Stimulated activated naive CD8-positive, alpha-beta T cell treated with anti-CD3 and anti-CD28 coated beads, Interleukin-15, amount 100 ng/mL, for 72 hours (primary cell): Measurements from ENCODE around the gene ZNF609.

ENCODE experiments used
- ATAC-seq: fragments of 150-1000 bp; cut with Tn5 transposase; 2 replicates; pipeline ENCODE4 v1.10.0; 2021; ENCODE audit warnings: mild to moderate bottlenecking, moderate library complexity
- DNase-seq, 2 donors: peaks; one replicate each; pipeline ENCODE4 v3.0.0; 2021 to 2022
- H3K27ac Mint-ChIP-seq, 2 donors: one replicate each; pipeline ENCODE4 v1.8.0; 2022; ENCODE audit warnings: mild to moderate bottlenecking in 2 of 2, mixed read lengths in 2 of 2, moderate library complexity in 2 of 2
- H3K27me3 Mint-ChIP-seq: one replicate; pipeline ENCODE4 v1.8.0; 2022; ENCODE audit warnings: mixed read lengths
- H3K4me1 Mint-ChIP-seq: one replicate; pipeline ENCODE4 v1.8.0; 2022; ENCODE audit warnings: mild to moderate bottlenecking, mixed read lengths
- H3K4me3 Mint-ChIP-seq, 2 donors: one replicate each; pipeline ENCODE4 v1.8.0; 2022; ENCODE audit warnings: mild to moderate bottlenecking in 2 of 2, mixed read lengths in 2 of 2, moderate library complexity in 1 of 2
- H3K9me3 Mint-ChIP-seq, 2 donors: one replicate each; pipeline ENCODE4 v1.8.0; 2022; ENCODE audit warnings: mixed read lengths in 2 of 2

ZNF609 gene, protein sequence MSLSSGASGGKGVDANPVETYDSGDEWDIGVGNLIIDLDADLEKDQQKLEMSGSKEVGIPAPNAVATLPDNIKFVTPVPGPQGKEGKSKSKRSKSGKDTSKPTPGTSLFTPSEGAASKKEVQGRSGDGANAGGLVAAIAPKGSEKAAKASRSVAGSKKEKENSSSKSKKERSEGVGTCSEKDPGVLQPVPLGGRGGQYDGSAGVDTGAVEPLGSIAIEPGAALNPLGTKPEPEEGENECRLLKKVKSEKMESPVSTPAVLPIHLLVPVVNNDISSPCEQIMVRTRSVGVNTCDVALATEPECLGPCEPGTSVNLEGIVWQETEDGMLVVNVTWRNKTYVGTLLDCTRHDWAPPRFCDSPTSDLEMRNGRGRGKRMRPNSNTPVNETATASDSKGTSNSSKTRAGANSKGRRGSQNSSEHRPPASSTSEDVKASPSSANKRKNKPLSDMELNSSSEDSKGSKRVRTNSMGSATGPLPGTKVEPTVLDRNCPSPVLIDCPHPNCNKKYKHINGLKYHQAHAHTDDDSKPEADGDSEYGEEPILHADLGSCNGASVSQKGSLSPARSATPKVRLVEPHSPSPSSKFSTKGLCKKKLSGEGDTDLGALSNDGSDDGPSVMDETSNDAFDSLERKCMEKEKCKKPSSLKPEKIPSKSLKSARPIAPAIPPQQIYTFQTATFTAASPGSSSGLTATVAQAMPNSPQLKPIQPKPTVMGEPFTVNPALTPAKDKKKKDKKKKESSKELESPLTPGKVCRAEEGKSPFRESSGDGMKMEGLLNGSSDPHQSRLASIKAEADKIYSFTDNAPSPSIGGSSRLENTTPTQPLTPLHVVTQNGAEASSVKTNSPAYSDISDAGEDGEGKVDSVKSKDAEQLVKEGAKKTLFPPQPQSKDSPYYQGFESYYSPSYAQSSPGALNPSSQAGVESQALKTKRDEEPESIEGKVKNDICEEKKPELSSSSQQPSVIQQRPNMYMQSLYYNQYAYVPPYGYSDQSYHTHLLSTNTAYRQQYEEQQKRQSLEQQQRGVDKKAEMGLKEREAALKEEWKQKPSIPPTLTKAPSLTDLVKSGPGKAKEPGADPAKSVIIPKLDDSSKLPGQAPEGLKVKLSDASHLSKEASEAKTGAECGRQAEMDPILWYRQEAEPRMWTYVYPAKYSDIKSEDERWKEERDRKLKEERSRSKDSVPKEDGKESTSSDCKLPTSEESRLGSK (N-terminal part only)

DNA sequence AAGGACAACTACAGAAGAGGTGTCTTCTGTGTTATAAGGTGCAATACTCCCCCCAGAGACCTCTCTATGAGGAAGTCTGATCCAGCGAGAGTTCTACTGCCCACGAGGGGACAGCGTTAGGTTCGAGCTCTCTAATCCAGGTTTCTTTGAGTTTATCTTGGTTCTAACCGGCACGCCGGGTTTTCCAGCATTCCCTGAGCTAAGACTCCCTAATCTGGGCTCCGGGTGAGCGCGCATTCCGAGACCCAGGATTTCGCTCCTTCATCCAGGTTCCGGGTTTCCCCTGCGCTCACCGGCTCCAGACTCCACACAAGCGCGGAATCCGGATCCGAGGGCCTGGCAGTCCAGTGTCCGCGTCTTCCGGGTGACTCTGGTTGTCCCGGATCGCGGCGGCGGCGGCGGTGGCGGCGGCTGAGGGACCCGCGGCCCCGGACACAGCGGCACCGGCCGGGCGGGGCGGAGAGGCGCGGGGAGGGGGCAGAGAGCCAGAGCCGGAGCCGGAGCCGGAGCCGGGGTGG lies at the start of gene ZNF609:
Gene ZNF609, plus strand, starts transcription at position 373 of the 518 bp plus-strand sequence. CDS start 38,842 bp downstream, outside the sequence.
- no peaks in the 10 kb centered on the region for H3K9me3 Mint-ChIP-seq
- H3K4me1 Mint-ChIP-seq: peaks cover 85% of the 10 kb centered on the region
- DNase-seq (peak; percentile 92 to 93), ATAC-seq (peak; percentile 75)
- peak within 1 kb of the TSS; percentile 97 to 98 for H3K27ac Mint-ChIP-seq
- no peaks in the 10 kb centered on the region for H3K27me3 Mint-ChIP-seq
- peak within 1 kb of the TSS; percentile 92 to 93 for H3K4me3 Mint-ChIP-seq

DNA sequence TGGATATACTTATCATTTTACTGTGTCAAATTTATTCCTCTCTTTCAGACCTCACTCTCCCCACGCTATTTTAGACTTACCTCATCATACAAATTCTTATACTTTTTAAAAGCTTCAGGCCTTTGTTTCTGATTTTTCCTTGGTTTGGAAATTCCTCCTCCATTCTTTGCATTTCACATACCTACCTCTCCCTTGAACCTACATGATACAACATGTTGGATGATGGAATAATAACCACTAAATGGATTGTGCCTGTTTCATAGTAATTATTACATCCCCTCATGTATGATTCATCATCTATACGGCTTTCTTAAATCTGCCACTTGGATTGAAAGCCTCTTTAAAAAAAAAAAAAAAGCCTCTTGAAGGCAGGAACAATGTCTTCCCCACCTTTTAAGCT lies 48.2 kb upstream of the ZNF609 start:
- no peak overlapping the region for H3K4me3 Mint-ChIP-seq
- H3K27ac Mint-ChIP-seq: no peak overlapping the region
- ATAC-seq (no peak), DNase-seq (no peak)
- H3K9me3 Mint-ChIP-seq: no peaks in the 10 kb centered on the region
- H3K27me3 Mint-ChIP-seq: no peaks in the 10 kb centered on the region
- no peaks in the 10 kb centered on the region for H3K4me1 Mint-ChIP-seq

- Mint-ChIP-seq H3K27me3 (no peaks in the 10 kb centered on the region), H3K4me1 (peaks cover 19% of the 10 kb centered on the region), H3K4me3 (no peak overlapping the region), H3K9me3 (no peaks in the 10 kb centered on the region), H3K27ac (no peak overlapping the region)
- ATAC-seq (no peak), DNase-seq (no peak)
Observed at GRCh38 chr15:64422697-64423096, 37.7 kb upstream of the ZNF609 start.

DNA sequence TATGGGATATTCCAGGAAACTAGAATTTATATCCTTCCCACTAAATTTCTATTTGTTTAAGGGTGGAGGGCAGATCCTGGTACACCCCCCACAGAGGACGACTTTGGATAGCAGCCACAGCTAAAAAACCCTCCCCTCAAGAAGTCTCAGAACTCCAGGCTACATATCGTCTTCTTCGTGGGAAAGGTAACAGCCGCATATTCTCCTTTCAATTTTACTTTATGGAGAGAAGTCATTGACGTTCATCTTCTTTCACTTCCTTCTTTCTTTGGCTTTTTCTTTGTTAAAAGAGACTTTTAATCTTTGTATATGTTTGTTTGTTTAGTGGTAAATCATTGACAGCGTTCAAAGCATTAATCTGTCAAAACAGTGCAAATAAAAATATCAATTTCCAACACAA lies 36.4 kb upstream of the ZNF609 start:
- Mint-ChIP-seq H3K27ac (no peak overlapping the region), H3K4me1 (peaks cover 32% of the 10 kb centered on the region), H3K27me3 (no peaks in the 10 kb centered on the region), H3K9me3 (no peaks in the 10 kb centered on the region), H3K4me3 (no peak overlapping the region)
- DNase-seq: no peak
- ATAC-seq: no peak

DNA sequence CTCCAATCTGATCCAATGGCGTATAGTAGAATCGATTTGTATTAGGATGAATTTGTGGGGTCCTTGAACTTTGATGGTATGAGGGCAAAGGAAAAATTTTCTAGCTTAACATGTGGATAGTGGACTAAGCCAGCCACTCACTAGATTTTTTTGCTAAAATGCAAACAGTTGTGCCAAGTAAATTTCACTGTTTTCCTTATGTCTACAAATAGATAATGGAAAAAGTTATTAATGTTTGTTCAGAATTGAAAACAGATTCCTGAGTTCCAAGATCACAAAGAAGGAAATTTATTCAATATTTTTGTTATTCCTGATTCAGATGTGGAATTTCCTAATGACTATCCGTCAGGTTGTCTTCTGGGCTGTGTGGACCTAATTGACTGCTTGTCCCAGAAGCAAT lies 35.2 kb upstream of the ZNF609 start:
- no peak overlapping the region for H3K27ac Mint-ChIP-seq

GRCh38 chr15:64426845-64427465 lies 33.4 kb upstream of the ZNF609 start:
- Mint-ChIP-seq H3K27ac (peak overlapping the region; percentile 1 to 87), H3K4me3 (peak overlapping the region in 1 of 2 donors; percentile 4), H3K4me1 (peaks cover 49% of the 10 kb centered on the region), H3K9me3 (no peaks in the 10 kb centered on the region), H3K27me3 (no peaks in the 10 kb centered on the region)
- ATAC-seq (no peak), DNase-seq (no peak)

More for the DNA sequence above, 35.2 kb upstream of the ZNF609 start:
- Mint-ChIP-seq H3K27me3 (no peaks in the 10 kb centered on the region), H3K4me1 (peaks cover 43% of the 10 kb centered on the region), H3K9me3 (no peaks in the 10 kb centered on the region), H3K4me3 (no peak overlapping the region)
- no peak for DNase-seq
- no peak for ATAC-seq

DNA sequence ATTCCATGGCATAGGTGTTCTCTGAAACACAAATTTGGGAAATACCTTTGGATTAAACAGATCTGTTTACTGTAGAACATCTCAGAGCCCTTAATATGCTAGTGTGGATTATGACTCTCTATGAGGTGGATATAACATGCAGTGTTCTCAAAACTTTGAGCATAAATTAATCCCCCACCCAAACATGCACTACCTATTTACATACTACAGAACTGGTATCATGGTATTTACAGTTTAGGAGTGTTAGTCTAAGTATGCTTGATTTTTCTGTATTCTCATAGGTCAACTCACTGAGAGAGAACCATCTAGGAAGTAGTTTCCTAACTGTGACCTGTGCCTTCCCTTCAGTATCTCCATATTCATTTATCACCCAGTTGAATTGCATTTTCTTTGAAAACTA lies 30.9 kb upstream of the ZNF609 start:
- ATAC-seq (peak; percentile 91), DNase-seq (peak in 1 of 2 donors; percentile 15)
- Mint-ChIP-seq H3K9me3 (no peaks in the 10 kb centered on the region), H3K27me3 (no peaks in the 10 kb centered on the region), H3K4me3 (peak overlapping the region; percentile 14 to 51), H3K4me1 (peaks cover 49% of the 10 kb centered on the region), H3K27ac (peak overlapping the region; percentile 21 to 75)

DNA sequence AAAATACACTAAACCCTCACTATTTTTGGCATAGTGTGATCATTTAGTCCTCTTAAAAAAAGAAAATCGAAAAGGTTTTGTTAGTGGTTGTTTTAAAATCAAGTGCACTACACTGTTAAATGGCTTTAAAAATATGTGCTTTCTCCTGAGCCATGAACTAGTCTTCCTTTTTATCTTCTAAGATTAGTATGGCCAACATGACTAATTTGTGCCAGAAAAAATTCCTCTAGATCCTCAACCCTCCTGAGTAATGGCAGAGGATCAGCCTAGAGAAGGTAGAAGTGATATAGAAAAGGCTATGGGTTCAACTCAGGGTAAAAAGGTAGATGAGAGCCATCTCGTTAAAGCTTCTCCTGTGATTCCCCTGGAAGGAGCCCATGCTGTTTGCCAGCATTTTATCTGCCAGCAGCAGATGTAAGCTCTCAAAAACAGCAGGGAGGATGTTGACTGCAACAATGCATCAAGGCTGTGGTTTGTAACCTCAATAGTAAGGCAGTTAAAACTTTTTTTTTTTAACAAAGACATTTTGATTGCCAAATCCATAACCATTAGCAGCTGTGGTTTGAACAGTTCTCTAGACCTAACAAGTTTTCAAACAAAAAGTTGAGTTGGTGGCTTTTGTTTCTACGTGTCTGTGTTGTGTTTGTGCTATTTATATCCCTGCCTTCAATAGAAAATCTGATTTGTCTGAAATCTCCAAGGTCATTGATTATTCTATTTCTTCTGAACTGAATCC lies 30.2 kb upstream of the ZNF609 start:
- peak overlapping the region; percentile 14 to 51 for H3K4me3 Mint-ChIP-seq
- peak; percentile 85 for ATAC-seq
- DNase-seq: peak; percentile 10 to 38
- H3K27me3 Mint-ChIP-seq: no peaks in the 10 kb centered on the region
- H3K4me1 Mint-ChIP-seq: peaks cover 49% of the 10 kb centered on the region
- H3K9me3 Mint-ChIP-seq: no peaks in the 10 kb centered on the region
- peak overlapping the region; percentile 50 to 75 for H3K27ac Mint-ChIP-seq

DNA sequence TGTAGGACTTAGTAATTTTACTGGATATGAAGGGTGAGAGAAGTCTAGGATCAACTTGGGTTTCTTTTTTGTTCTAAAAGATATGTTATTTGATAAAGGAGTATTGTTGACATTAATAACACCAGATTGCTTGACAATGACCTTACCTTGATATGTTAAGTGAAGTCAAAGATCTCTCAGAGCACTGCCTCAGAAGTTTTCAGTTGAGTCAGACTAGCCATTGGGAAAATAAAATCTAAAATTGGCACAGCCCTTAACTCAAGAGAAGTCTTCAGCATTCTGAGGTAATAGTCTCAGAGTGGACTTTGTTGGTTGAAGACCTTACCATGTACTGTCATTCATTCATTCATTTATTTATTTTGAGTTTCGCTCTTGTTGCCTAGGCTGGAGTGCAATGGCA lies 22.4 kb upstream of the ZNF609 start:
- DNase-seq (no peak), ATAC-seq (no peak)
- H3K4me3 Mint-ChIP-seq: no peak overlapping the region
- no peak overlapping the region for H3K27ac Mint-ChIP-seq
- H3K9me3 Mint-ChIP-seq: no peaks in the 10 kb centered on the region
- peaks cover 33% of the 10 kb centered on the region for H3K4me1 Mint-ChIP-seq
- H3K27me3 Mint-ChIP-seq: no peaks in the 10 kb centered on the region

GRCh38 chr15:64438653-64439447 lies 21.5 kb upstream of the ZNF609 start:
- H3K4me1 Mint-ChIP-seq: peaks cover 41% of the 10 kb centered on the region
- ATAC-seq (no peak), DNase-seq (no peak)
- H3K4me3 Mint-ChIP-seq: no peak overlapping the region
- H3K27ac Mint-ChIP-seq: peak overlapping the region in 1 of 2 donors; percentile 59
- no peaks in the 10 kb centered on the region for H3K27me3 Mint-ChIP-seq
- H3K9me3 Mint-ChIP-seq: no peaks in the 10 kb centered on the region

- Mint-ChIP-seq H3K4me1 (peaks cover 58% of the 10 kb centered on the region), H3K4me3 (no peak overlapping the region), H3K27ac (peak overlapping the region in 1 of 2 donors; percentile 30), H3K9me3 (no peaks in the 10 kb centered on the region), H3K27me3 (no peaks in the 10 kb centered on the region)
- no peak for ATAC-seq
- no peak for DNase-seq
Observed at GRCh38 chr15:64441852-64442251, 18.5 kb upstream of the ZNF609 start.

GRCh38 chr15:64443016-64443415 lies 17.4 kb upstream of the ZNF609 start:
- peak overlapping the region; percentile 29 to 66 for H3K27ac Mint-ChIP-seq
- H3K9me3 Mint-ChIP-seq: no peaks in the 10 kb centered on the region
- H3K4me1 Mint-ChIP-seq: peaks cover 63% of the 10 kb centered on the region
- H3K4me3 Mint-ChIP-seq: peak overlapping the region; percentile 6 to 16
- ATAC-seq (no peak), DNase-seq (no peak)
- H3K27me3 Mint-ChIP-seq: no peaks in the 10 kb centered on the region

DNA sequence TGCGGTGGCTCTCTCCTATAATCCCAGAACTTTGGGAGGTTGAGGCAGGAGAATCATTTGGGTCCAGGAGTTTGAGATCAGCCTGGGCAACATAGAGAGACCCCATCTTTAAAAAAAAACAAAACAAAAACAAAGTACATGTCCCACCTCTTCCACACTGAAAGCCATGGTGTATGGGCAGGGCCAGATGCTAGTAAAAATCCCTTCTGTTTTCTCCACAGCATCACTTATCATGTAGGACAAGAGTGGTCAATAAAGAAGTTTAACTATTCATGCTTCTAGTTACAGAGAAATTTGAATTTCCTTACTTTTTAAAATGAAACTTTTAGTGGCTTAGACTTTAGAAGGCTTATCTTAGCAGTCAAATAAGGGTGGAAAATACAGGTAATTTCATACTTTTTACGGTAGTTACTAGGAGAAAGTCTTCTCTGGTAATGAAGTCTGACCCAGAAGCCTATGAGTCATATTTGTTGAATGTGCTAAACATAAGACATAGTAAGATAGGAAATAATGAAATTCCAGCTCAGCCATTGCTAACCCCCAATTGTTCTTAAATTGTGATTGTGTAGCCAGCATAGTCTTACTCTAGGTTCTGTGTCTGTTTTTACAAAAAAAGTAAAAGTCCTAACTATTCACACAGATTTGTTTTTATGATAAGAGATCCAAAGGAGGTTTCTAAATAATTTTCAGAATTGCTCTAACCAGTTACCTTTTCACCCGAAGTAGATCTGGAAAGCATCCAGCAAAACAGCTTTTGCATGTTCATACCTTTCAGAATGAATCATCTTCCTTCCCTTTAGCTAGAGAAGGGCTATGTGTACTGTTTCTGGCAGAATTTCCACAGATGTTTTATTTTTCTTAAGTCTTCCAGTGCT lies 16.4 kb upstream of the ZNF609 start:
- DNase-seq: peak; percentile 21 to 31
- H3K4me3 Mint-ChIP-seq: peak overlapping the region; percentile 68 to 76
- H3K9me3 Mint-ChIP-seq: no peaks in the 10 kb centered on the region
- H3K27ac Mint-ChIP-seq: peak overlapping the region; percentile 92
- peaks cover 60% of the 10 kb centered on the region for H3K4me1 Mint-ChIP-seq
- H3K27me3 Mint-ChIP-seq: no peaks in the 10 kb centered on the region
- peak; percentile 94 for ATAC-seq
